ENCODE measurements around the gene NOC2L.

DNA sequence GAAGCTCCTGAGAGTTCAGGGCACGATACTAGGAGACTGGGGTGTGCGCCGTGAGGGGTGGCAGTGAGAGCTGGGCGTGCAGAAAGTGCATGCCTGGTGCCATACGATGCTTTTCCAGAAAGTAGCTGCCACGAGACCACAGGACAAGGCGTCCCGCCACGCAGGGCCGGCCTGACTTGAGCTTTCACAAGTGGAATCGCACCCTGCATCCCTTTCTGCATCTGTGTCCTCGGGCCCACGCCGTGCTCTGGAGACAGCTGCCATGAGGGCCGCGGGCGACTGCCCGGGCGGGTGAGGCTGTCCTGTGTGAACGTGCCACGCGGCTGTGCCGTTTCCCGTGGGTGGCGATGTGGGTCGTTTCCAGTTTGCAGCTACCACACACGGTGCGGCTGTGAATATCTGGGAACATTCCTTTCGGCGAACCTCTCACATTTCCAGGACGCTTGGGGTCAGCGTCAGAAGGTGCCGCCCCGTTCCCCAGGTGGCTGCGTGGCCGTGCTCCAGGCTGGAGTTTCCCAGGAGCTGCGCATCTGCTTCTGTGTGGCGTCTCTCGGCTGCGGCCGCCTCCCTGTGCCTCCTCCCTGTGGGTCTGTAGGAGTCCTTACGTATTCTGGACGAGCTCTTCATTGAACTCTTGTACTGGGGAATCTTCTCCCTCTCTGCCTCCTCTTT lies 23.8 kb upstream of the NOC2L start:
- TF ChIP-seq, protein P1, sequence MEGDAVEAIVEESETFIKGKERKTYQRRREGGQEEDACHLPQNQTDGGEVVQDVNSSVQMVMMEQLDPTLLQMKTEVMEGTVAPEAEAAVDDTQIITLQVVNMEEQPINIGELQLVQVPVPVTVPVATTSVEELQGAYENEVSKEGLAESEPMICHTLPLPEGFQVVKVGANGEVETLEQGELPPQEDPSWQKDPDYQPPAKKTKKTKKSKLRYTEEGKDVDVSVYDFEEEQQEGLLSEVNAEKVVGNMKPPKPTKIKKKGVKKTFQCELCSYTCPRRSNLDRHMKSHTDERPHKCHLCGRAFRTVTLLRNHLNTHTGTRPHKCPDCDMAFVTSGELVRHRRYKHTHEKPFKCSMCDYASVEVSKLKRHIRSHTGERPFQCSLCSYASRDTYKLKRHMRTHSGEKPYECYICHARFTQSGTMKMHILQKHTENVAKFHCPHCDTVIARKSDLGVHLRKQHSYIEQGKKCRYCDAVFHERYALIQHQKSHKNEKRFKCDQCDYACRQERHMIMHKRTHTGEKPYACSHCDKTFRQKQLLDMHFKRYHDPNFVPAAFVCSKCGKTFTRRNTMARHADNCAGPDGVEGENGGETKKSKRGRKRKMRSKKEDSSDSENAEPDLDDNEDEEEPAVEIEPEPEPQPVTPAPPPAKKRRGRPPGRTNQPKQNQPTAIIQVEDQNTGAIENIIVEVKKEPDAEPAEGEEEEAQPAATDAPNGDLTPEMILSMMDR (IDR thresholded peaks at IDR 0.05) = no peak
- no peak for TF ChIP-seq POLR2A (IDR thresholded peaks at IDR 0.05)
- TF ChIP-seq POLR2AphosphoS5 (IDR thresholded peaks at IDR 0.05) = no peak

All from breast epithelium (tissue), 3 donors.